CD4-positive, alpha-beta T cell treated with Interleukin-21 for 1 hour (primary cell): Measurements from ENCODE around the gene HNF1B.
"Not testable (repeated sequence)": the region's sequence is repeated elsewhere in the genome, so short reads cannot be mapped to it uniquely, and the experiment has no call there.

Experiments used
- DNase-seq: peaks from one replicate; pipeline ENCODE4 v3.0.0-alpha.2; 2020

Gene HNF1B

GRCh38 chr17:37744961-37745800 is at the start of gene HNF1B:
TSS of gene HNF1B (minus strand) at chr17:37745059. CDS start at chr17:37744884, 175 bp downstream.
- peak; percentile 11 for DNase-seq

- DNase-seq: no peak
These were observed 47.9 kb upstream of the HNF1B start for GRCh38 chr17:37792787-37793186.

DNA sequence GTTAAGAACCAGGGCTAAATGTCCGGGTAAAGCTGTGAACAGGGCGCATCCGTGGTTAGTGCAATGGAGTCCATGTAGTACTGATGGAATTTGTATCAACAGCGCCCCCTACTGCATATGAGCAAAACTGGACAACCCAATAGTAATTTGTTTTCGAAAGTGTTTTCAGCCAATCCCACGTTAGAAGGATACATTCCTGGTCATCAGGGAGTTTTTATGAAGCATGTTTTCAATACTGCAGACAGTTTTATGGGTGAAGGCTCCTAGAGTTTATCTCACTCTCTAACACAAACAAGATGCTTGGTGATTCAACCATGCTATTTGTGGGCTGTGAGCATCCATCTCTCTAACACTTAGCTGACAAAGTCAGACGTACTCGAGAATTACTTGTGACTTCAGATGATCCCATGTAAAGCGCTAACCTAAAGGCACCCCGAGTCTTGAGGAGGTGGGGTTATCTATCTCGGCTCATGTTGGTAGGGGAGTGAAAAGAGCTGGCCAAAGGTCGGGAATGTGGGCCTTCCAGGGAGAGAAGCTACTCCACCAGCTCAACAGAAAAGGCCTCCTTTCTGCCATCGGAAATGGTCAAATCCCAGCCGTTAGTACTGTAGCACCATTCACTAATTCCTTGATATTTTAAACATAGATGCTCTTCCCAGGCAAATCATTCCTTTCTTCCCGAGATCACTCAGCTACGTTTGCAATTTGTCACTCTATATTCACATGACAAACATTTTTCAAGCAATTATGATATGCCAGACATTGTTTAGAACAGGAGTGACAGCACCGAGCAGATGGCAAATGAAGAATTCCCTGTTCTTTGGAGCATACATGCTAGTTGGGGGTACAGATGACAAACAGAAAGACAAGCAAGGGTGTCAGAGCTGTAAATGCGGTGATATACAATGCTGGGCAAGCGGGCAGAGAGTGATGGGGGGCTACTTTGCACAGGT is 46.9 kb upstream of the HNF1B start:
- peak; percentile 58 for DNase-seq

DNA sequence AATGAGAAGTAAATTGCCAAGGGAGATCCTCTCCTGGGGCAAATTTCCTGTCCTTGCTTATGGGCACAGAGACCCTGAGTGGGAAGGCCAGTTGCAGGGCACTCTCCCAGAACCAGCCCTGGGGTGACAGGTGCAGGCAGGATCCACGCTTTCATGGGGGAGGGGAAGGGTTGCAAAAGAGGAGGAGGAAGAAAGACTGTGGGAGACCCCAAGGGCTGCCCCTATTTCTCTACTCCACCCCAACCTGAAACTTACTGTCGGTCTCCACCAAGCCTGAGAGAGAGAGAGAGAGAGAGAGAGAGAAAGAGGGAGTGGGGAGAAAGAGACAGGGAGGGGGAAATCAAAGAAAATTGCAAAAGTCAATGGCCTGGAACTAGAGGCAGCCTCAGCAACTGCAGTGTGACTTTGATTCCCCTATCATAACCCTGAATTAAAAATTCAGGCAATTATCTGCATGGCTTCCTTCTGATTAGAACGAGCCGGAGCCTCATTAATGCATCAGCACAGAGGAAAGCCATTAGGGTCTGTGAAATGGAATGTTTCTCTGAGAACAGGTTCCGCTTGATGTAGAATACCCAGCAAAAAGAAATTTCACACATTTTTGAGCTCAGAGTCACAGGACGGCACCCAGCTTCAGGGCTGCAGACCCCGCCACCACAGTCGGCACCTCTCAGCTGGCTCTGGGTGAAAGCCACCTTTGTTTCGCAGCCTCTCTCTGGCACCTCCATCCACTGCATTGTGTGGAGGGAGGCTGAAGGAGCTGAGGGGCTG is 45.1 kb upstream of the HNF1B start:
- no peak for DNase-seq

- no peak for DNase-seq
These were observed 44.2 kb upstream of the HNF1B start for GRCh38 chr17:37789021-37789565.

GRCh38 chr17:37788526-37788925 is 43.7 kb upstream of the HNF1B start:
- DNase-seq: no peak

- DNase-seq: no peak
These were observed 42.3 kb upstream of the HNF1B start for GRCh38 chr17:37787055-37787757.

DNA sequence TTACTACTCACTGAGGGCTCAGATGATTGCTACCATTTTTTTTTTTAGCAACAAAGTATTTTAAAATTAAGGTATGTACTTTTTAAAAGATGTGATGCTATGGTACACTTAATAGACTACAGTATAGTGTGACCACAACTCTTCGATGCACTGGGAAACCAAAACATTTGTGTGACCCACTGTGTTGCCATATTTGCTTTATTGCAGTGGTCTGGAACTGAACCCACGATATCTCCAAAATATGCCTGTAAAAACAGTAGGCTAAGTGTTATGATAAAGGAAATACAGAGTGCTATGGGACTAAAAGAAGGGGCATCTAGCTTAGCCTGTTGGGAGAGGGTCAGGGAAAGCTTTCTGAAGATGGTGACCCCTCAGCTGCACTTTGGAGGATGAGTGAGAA is 41.6 kb upstream of the HNF1B start:
- DNase-seq: no peak

DNA sequence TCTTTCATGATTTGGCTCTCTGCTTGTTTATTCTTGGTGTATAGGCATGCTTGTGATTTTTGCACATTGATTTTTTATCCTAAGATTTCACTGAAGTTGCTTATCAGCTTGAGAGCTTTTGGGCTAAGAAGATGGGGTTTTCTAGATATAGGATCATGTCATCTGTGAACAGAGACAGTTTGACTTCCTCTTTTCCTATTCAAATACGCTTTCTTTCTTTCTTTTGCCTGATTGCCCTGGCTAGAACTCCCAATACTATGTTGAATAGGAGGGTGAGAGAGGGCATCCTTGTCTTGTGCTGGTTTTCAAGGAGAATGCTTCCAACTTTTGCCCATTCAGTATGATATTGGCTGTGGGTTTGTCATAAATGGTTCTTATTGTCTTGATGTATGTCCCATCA is 37.6 kb upstream of the HNF1B start:
- not testable (repeated sequence) for DNase-seq

- DNase-seq: no peak
These were observed 36.6 kb upstream of the HNF1B start for GRCh38 chr17:37781451-37781850.

DNA sequence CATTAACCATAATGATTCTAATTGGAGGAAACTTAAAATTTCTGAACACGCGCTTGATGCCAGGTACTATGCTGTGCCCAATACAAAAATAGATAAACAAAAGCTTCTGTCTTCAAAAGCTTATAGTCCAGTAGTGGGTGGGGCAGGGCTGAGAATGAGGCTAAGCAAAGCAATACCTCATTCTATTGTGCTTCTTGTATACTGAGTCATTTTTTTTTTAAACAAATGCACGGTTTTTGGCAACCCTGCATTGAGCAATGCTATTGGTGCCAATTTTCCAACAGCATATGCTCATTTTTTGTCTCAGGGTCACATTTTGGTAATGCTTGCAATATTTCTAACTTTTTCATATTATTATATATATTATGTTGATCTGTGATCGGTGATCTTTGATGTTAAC is 34.7 kb upstream of the HNF1B start:
- DNase-seq: no peak

GRCh38 chr17:37774504-37774903 is 29.6 kb upstream of the HNF1B start:
- peak; percentile 23 for DNase-seq

DNA sequence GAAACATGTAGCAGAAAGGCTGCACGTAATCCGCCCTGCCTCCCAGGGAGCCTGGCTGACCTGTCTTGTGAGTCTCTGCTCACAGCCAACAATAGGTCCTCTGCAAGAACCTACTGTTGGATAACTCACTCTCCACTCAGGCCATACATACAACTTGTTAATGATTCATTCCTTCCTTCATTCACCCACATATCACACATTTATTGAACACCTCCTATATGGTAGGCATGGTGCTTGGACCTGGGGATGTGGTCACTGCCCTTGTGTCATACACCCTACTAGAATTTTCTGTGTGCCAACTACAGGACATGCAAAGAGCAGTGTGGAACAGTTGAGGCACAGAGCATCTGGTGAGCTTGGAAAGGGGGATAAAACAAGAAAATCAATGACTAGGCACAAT is 28.1 kb upstream of the HNF1B start:
- DNase-seq: no peak

DNA sequence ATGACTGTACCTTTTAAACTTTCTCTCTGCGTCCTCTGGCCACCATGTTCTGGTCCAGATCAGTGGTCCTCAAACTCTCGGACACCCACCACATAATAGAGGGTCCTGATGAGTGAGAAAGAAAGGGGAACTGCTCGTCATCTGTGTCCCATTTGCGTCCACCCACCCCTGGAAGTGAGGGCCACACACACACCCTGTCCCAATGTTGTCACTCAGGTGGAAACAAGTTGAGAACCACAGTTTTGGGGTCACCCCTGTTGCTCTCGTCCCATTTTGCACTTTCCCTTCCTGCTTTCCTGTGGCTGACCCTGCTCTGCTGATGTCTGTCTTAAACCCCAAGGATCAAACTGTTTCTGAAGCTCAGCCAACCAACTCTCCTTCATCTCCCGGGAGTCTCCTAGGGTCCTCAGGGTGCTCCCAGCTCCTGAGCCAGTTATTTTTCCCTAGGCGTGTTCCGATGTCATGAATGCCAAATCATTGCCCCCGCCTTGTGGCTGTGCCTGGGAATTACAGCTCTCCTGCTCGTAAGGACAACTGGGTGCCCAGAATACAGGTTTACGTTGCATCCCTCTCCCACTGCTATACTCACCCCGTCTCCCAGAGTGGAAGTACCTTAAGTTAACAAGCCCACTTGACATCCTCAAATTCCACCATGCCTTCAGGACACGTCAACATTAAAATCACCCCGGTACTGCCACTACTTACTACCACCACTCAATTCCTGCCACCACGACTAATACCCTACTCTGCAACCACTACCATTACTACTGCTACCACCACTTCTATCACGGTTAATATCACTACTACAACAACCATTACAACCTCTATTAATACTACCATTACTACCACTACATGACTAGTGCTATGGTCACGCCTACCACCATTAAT is 26.0 kb upstream of the HNF1B start:
- peak; percentile 17 for DNase-seq

DNA sequence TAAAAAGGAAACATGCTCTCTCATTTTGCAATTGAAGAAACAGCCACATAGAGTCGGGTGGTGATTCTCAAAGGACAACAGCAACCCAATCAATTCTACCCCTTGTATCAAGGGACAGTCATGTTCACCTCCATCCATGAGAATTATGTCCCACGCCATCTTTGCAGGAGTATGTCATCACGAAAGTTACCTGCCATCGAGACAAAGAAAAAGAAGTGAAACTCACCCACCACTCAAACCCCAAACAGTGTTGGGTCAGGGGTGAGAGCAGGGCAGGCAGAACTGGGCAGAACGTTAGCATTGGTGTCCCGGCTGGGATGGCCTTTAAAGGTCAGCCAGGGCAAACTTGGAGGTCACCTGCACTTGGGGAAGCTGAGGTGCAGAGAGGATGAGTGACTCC is 24.2 kb upstream of the HNF1B start:
- no peak for DNase-seq

- DNase-seq: no peak
These were observed 23.6 kb upstream of the HNF1B start for GRCh38 chr17:37768438-37768837.

DNA sequence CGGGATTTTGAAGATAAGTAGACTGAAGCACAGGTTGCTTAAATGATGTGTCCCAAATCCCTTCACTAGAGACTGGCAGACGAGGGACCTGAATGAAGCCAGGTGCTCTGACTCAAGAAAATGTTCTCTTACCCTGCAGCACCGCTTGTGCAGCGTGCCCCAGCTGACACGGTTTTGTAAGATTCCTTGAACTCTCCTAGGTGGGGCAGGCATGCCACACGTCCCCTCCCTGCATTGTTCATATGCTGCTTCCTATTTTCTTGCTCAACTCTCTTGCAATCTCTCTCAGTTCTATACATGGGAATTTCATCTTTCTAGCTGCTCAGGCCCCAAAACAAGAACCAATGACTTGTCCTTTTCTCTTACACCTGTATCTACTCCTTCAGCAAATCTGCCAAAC is 22.1 kb upstream of the HNF1B start:
- DNase-seq: no peak

DNA sequence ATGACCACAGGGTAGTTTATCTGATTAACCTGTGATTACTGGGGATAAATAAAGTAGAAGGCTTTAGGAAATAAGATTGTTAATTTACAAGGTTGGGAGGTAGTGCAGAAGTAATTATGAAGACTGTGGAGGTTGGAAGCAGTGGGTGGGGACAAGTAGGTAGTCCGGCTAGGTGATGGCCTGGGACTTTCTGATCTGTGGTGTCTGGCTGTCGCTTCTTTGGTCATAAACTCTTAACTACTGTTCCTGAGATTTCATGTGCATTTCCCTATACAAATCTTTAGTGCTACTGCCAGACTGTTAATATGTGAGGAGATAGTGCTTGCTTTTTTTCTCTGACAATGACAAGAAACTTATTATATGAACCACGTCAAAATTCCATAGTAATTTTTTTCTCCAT is 19.5 kb upstream of the HNF1B start:
- no peak for DNase-seq

- no peak for DNase-seq
These were observed 17.8 kb upstream of the HNF1B start for GRCh38 chr17:37762666-37763065.

DNA sequence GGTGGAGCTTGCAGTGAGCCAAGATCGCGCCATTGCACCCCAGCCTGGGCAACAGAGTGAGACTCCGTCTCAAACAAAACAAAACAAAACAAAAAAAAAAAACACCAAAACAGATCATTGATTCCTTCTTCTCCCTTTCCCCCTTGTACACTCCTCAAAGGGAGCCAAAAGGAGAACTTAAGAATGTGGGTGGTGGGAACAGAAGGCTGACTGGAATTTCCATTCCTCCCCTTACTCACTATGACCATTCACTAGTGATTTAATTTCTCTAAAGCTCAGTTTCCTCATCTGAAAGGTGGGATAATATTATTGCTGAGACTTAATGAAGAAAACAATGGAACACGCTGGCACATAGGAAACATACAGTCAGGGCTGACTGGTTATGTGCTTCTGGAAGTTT is 17.1 kb upstream of the HNF1B start:
- no peak for DNase-seq

DNA sequence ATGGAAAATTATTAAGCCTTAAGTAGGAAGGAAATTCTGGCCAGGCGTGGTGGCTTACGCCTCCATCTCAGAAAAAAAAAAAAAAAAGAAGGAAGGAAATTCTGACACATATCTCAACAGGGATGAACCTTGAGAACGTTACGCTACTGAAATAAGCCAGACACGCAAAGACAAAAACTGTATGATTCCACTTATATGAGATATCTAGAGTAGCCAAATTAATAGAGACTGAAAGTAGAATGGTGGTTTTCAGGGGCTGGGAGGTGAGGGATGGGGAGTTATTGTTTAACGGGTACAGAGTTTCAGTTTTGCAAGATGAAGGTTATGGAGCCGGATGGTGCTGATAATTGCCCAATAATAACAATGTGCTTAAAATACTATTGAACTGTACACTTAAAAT is 16.2 kb upstream of the HNF1B start:
- DNase-seq: no peak
